Measurements from ENCODE around the gene SEMA4D.

DNA sequence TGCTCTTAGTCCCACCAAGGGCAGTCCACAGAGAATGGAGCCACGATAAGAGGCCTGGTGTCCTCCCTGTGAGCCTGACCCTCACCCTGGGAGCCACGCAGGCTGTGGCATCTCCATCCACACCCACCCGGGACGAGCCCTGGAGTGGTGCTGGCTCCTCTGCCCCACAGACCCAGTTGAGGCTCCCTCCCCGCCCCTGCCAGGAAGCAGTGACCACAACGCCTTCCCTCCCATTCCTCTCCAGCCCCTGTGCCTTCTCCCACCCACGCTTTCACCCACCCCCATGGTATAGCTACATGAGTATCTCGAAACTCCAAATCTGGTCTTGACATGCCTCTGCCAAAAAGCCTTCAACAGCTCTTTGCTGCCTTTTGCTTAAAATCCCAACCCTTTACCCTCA lies 57.9 kb downstream of the SEMA4D start:
- TF ChIP-seq, protein P1, sequence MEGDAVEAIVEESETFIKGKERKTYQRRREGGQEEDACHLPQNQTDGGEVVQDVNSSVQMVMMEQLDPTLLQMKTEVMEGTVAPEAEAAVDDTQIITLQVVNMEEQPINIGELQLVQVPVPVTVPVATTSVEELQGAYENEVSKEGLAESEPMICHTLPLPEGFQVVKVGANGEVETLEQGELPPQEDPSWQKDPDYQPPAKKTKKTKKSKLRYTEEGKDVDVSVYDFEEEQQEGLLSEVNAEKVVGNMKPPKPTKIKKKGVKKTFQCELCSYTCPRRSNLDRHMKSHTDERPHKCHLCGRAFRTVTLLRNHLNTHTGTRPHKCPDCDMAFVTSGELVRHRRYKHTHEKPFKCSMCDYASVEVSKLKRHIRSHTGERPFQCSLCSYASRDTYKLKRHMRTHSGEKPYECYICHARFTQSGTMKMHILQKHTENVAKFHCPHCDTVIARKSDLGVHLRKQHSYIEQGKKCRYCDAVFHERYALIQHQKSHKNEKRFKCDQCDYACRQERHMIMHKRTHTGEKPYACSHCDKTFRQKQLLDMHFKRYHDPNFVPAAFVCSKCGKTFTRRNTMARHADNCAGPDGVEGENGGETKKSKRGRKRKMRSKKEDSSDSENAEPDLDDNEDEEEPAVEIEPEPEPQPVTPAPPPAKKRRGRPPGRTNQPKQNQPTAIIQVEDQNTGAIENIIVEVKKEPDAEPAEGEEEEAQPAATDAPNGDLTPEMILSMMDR (IDR thresholded peaks at IDR 0.05; ENCODE audit: poor library complexity, severe bottlenecking), result no peak
- TF ChIP-seq POLR2AphosphoS5 (IDR thresholded peaks at IDR 0.05) (no peak), MXI1 (conservative IDR thresholded peaks at IDR 0.05; ENCODE audit: poor library complexity, severe bottlenecking) (no peak), EP300 (conservative IDR thresholded peaks at IDR 0.05; ENCODE audit: poor library complexity, severe bottlenecking) (no peak), RAD21 (conservative IDR thresholded peaks at IDR 0.05) (no peak), TAF1 (IDR thresholded peaks at IDR 0.05; ENCODE audit: low read depth) (no peak), EZH2 (IDR thresholded peaks at IDR 0.05; ENCODE audit: borderline replicate concordance, insufficient read depth, low read length, poor library complexity, severe bottlenecking) (no peak)
- TF ChIP-seq, protein P2, sequence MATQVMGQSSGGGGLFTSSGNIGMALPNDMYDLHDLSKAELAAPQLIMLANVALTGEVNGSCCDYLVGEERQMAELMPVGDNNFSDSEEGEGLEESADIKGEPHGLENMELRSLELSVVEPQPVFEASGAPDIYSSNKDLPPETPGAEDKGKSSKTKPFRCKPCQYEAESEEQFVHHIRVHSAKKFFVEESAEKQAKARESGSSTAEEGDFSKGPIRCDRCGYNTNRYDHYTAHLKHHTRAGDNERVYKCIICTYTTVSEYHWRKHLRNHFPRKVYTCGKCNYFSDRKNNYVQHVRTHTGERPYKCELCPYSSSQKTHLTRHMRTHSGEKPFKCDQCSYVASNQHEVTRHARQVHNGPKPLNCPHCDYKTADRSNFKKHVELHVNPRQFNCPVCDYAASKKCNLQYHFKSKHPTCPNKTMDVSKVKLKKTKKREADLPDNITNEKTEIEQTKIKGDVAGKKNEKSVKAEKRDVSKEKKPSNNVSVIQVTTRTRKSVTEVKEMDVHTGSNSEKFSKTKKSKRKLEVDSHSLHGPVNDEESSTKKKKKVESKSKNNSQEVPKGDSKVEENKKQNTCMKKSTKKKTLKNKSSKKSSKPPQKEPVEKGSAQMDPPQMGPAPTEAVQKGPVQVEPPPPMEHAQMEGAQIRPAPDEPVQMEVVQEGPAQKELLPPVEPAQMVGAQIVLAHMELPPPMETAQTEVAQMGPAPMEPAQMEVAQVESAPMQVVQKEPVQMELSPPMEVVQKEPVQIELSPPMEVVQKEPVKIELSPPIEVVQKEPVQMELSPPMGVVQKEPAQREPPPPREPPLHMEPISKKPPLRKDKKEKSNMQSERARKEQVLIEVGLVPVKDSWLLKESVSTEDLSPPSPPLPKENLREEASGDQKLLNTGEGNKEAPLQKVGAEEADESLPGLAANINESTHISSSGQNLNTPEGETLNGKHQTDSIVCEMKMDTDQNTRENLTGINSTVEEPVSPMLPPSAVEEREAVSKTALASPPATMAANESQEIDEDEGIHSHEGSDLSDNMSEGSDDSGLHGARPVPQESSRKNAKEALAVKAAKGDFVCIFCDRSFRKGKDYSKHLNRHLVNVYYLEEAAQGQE (IDR thresholded peaks at IDR 0.05; ENCODE audit: borderline replicate concordance), result no peak
